GM12878 (cell line): ENCODE results near the gene FAM120B. TPM values are rescaled to one million over a fixed set of nuclear protein-coding genes. Genes with fewer than 3 reads are reported as not detected.

Experiments used
- ATAC-seq: fragments of 200-7000 bp; cut with Tn5 transposase; 3 replicates; pipeline ENCODE4 v1.9.1; 2020; ENCODE audit warnings: mild to moderate bottlenecking, moderate library complexity
- BruUV-seq: library from RNA; stranded (reverse); fragments of 400-500 nt; replicated peaks from 2 replicates; lab custom pipeline; 2021; lab: Mats Ljungman, UMichigan
- CTCF ChIA-PET: fragments of 300-600 bp; sonication (Branson Sonifier 250); formaldehyde crosslinking; extraction: SDS; loops from one replicate; lab custom pipeline; 2021; ENCODE audit warnings: inconsistent platforms; lab: Yijun Ruan, JAX
- POLR2A ChIA-PET: fragments of 350-600 bp; formaldehyde crosslinking; extraction: SDS; loops from one replicate; lab custom pipeline; 2021; ENCODE audit warnings: inconsistent platforms; lab: Charles Lee
- RAD21 ChIA-PET: fragments of 300-600 bp; sonication (Branson Sonifier 250); formaldehyde crosslinking; loops from one replicate; lab custom pipeline; 2023; ENCODE audit warnings: antibody characterized with exemption; ENCODE audit not compliant: unreplicated experiment; lab: Charles Lee
- SMC1A ChIA-PET: fragments of 300-600 bp; sonication (Branson Sonifier 250); formaldehyde crosslinking; loops from one replicate; lab custom pipeline; 2023; ENCODE audit not compliant: unreplicated experiment, uncharacterized antibody; lab: Charles Lee
- DNase-seq: peaks from one replicate; pipeline ENCODE4 v3.0.0-alpha.2; 2011; ENCODE audit warnings: low read depth, low spot score
- FAIRE-seq: peaks from 3 replicates; lab custom pipeline; 2011; peaks lifted over from hg19 to GRCh38; lab: Jason Lieb, UNC
- H2AFZ ChIP-seq: 2 replicates; pipeline ENCODE4 v1.6.0; 2011; ENCODE audit warnings: low read depth, low read length, control low read depth; ENCODE audit not compliant: control insufficient read depth
- H3K27ac ChIP-seq: 2 replicates; pipeline ENCODE4 v1.5.1; 2011; ENCODE audit warnings: control low read depth; ENCODE audit not compliant: control insufficient read depth, insufficient read depth
- H3K27me3 ChIP-seq, 2 experiments: replicated peaks in 1 of 2; 2 replicates each; pipeline versions ENCODE4 v1.6.0 to v1.6.1; 2011; ENCODE audit warnings: low read length in 1 of 2; ENCODE audit not compliant: control insufficient read depth in 2 of 2, insufficient read depth in 2 of 2
- H3K36me3 ChIP-seq, 2 experiments: 2 replicates each; pipeline ENCODE4 v1.5.1; 2011; ENCODE audit warnings: low read length in 1 of 2; ENCODE audit not compliant: control insufficient read depth in 2 of 2, insufficient read depth in 2 of 2
- H3K4me1 ChIP-seq: 2 replicates; pipeline ENCODE4 v1.6.1; 2011; ENCODE audit warnings: mild to moderate bottlenecking, low read length, moderate library complexity, mixed read lengths; ENCODE audit not compliant: control insufficient read depth, insufficient read depth
- H3K4me2 ChIP-seq: 2 replicates; pipeline ENCODE4 v1.6.0; 2011; ENCODE audit warnings: control low read depth; ENCODE audit not compliant: control insufficient read depth, insufficient read depth
- H3K4me3 ChIP-seq: fragments of 200-600 bp; sonication (generic); 2 replicates; pipeline ENCODE4 v1.5.1; 2016
- H3K79me2 ChIP-seq: 2 replicates; pipeline ENCODE4 v1.6.0; 2011; ENCODE audit warnings: low read length; ENCODE audit not compliant: control insufficient read depth, insufficient read depth
- H3K9ac ChIP-seq: 2 replicates; pipeline ENCODE4 v1.8.0; 2011; ENCODE audit warnings: low read length, control low read depth, mixed read lengths; ENCODE audit not compliant: control insufficient read depth, insufficient read depth
- H3K9me3 ChIP-seq: replicated peaks from 3 replicates; pipeline ENCODE4 v1.5.1; 2011; ENCODE audit warnings: mild to moderate bottlenecking, low read length; ENCODE audit not compliant: control insufficient read depth, insufficient read depth
- H4K20me1 ChIP-seq: 2 replicates; pipeline ENCODE4 v1.6.0; 2011; ENCODE audit not compliant: control insufficient read depth, insufficient read depth
- ASH2L ChIP-seq: fragments of 300-600, 200-600 bp; sonication (generic); IDR thresholded peaks from 2 replicates; pipeline ENCODE4 v1.6.1; 2017; ENCODE audit warnings: low read depth, mild to moderate bottlenecking, borderline replicate concordance
- BRCA1 ChIP-seq: IDR thresholded peaks from 2 replicates; pipeline ENCODE4 v1.6.1; 2011; ENCODE audit warnings: low read depth, low read length, improper control_type of control experiment
- CREB1 ChIP-seq: IDR thresholded peaks from 2 replicates; pipeline ENCODE4 v1.6.1; 2012; ENCODE audit warnings: low read depth, mild to moderate bottlenecking, inconsistent platforms
- RBBP5 ChIP-seq: fragments of 200-600 bp; sonication (generic); conservative IDR thresholded peaks from 2 replicates; pipeline ENCODE4 v1.6.1; 2016
- SREBF2 ChIP-seq: IDR thresholded peaks from 2 replicates; pipeline ENCODE4 v1.6.1; 2012; ENCODE audit warnings: mild to moderate bottlenecking, low read length
- TBL1XR1 ChIP-seq: IDR thresholded peaks from 2 replicates; pipeline ENCODE4 v1.6.1; 2012; ENCODE audit warnings: low read depth, low read length, improper control_type of control experiment
- WGBS: methylation state at CpG from one replicate; pipeline ENCODE4 v1.1.6; 2016; ENCODE audit warnings: low lambda C conversion rate; ENCODE audit not compliant: insufficient replicate concordance, insufficient coverage; ENCODE audit errors: missing lambda C conversion rate; 5-methylcytosine and 5-hydroxymethylcytosine counted together
- in situ Hi-C: fragments of 300-500 bp; cut with MboI; formaldehyde crosslinking; loops from 9 replicates; pipeline ENCODE4 v1.14.3; 2018; ENCODE audit warnings: mixed read lengths
- intact Hi-C: fragments of 100-400 bp; cut with micrococcal nuclease; formaldehyde crosslinking; loops from one replicate; pipeline ENCODE4 v1.14.2; 2022; ENCODE audit not compliant: unreplicated experiment
- polyA plus RNA-seq, 11 experiments: library from polyadenylated mRNA; depleted of rRNA in 4 of 11; unstranded in 6 of 11; stranded (reverse) in 5 of 11; fragments of >200 nt; fragmentation: Nextera tagmentation in 4 of 11; fragmentation: Illumina TruSeq in 1 of 11; extraction: Ambion mirVana in 4 of 11; extraction: Trizol in 1 of 11; gene quantifications; 1 replicate in 1 of 11; 2 replicates in 10 of 11; pipeline versions ENCODE4 v1.2.1 to v1.2.3, GENCODE V29; 2011 to 2016; ENCODE audit warnings: inconsistent platforms in 2 of 11, missing spikeins in 2 of 11, low read depth in 1 of 11
- total RNA-seq, 4 experiments: library from RNA; depleted of rRNA in 3 of 4; stranded (reverse); fragments of >200 nt in 3 of 4; fragmentation: Illumina TruSeq in 1 of 4; extraction: Trizol in 1 of 4; gene quantifications; 2 replicates each; pipeline versions ENCODE4 v1.2.1 to v1.2.3, GENCODE V29; 2013 to 2021
- TF ChIP-seq, protein P1 (sequence below): IDR thresholded peaks from 2 replicates; pipeline ENCODE4 v1.6.1; 2012; ENCODE audit warnings: improper control_type of control experiment, low read depth, low read length; ENCODE audit not compliant: insufficient replicate concordance
- TF ChIP-seq, protein P2 (sequence below): IDR thresholded peaks from 2 replicates; pipeline ENCODE4 v1.6.1; 2011; ENCODE audit warnings: low read depth, mild to moderate bottlenecking, low read length, moderate library complexity, borderline replicate concordance; ENCODE audit errors: extremely low read depth
- TF ChIP-seq, protein P3 (sequence below): fragments of 450-650 bp; IDR thresholded peaks from 2 replicates; pipeline ENCODE4 v1.6.1; 2016; ENCODE audit warnings: mild to moderate bottlenecking, moderate library complexity, borderline replicate concordance
- TF ChIP-seq, protein P4 (sequence below): fragments of 450-650 bp; IDR thresholded peaks from 2 replicates; pipeline ENCODE4 v1.6.1; 2017; ENCODE audit warnings: mild to moderate bottlenecking

The FAM120B gene
- total and polyA plus RNA-seq, 10 of the 15 experiments (the other 5 are each of a cell fraction or from before 2014, with no cell fraction given), result 3.3 to 21.6 (median 15.3) TPM

DNA sequence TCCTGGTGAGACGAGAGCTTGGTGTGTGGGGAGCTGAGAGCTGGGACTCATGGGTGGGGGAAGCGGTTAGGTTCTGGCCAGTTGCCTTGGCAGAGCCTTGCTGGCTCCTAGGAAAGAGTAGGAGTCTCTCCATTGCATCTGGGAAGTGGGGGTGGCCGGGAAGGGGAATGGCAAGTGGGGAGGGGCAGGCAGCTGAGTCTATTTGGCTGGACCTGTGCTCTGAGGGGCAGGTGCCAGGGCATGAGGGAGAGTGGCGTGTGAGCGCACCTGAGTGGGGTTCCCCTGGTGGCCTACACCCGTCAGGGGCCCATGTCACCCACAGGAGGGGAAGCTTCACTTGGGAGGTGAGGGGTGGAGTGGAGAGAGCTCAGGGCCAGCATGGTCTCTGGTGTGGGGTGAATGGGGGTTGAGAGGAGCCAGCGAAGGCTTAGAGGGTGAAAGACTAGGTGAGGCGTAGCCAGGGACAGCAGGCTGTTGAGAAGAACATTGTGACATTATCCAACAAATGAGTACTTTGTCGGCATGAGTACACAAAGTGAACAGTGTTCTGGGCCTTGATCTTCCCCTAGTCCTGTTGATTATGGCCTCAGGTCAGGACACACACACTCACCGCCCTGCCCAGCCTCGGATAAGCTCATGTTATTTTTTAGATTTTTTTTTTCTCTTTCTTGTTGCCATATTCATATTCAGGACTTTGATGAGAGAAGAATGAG lies 59.8 kb downstream of the FAM120B start (continued):
- TF ChIP-seq, protein P1, sequence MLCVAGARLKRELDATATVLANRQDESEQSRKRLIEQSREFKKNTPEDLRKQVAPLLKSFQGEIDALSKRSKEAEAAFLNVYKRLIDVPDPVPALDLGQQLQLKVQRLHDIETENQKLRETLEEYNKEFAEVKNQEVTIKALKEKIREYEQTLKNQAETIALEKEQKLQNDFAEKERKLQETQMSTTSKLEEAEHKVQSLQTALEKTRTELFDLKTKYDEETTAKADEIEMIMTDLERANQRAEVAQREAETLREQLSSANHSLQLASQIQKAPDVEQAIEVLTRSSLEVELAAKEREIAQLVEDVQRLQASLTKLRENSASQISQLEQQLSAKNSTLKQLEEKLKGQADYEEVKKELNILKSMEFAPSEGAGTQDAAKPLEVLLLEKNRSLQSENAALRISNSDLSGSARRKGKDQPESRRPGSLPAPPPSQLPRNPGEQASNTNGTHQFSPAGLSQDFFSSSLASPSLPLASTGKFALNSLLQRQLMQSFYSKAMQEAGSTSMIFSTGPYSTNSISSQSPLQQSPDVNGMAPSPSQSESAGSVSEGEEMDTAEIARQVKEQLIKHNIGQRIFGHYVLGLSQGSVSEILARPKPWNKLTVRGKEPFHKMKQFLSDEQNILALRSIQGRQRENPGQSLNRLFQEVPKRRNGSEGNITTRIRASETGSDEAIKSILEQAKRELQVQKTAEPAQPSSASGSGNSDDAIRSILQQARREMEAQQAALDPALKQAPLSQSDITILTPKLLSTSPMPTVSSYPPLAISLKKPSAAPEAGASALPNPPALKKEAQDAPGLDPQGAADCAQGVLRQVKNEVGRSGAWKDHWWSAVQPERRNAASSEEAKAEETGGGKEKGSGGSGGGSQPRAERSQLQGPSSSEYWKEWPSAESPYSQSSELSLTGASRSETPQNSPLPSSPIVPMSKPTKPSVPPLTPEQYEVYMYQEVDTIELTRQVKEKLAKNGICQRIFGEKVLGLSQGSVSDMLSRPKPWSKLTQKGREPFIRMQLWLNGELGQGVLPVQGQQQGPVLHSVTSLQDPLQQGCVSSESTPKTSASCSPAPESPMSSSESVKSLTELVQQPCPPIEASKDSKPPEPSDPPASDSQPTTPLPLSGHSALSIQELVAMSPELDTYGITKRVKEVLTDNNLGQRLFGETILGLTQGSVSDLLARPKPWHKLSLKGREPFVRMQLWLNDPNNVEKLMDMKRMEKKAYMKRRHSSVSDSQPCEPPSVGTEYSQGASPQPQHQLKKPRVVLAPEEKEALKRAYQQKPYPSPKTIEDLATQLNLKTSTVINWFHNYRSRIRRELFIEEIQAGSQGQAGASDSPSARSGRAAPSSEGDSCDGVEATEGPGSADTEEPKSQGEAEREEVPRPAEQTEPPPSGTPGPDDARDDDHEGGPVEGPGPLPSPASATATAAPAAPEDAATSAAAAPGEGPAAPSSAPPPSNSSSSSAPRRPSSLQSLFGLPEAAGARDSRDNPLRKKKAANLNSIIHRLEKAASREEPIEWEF, result no peak
- TF ChIP-seq SREBF2, result no peak
- no peak for TF ChIP-seq BRCA1

DNA sequence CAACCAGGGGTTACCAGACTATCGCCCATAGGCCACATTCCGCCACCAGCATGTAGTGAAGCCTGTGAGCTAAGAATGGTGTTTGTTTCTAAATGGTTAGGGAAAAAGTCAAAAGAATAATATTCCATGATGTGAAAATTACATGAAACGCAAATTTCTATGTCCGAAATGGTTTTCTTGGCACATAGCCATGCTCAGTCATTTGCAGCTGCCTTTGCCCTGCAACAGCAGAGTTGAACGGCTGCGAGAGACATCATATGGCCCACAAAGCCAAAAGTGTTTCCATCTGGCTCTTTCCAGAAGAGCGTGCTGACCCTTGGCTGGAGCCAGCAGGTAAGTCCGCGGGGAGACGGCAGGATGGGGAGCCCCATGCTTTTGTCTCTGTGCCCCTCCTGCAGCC lies 60.7 kb downstream of the FAM120B start:
- H3K4me3 ChIP-seq, result no peak overlapping the region
- no peak overlapping the region for H3K9ac ChIP-seq
- H3K27me3 ChIP-seq, result no peaks in the 10 kb centered on the region
- CTCF ChIA-PET, result interaction anchor here (0.8 to 1.8 kb wide), 2 partner anchors 63 to 150 kb away, joined by 3 to 5 read pairs; no protein-coding TSS in a partner anchor
- no peaks in the 10 kb centered on the region for H3K9me3 ChIP-seq
- H3K27ac ChIP-seq, result no peak overlapping the region
- BruUV-seq, result no TSS peak
- RAD21 ChIA-PET, result no interaction called here
- no peak for FAIRE-seq
- H2AFZ ChIP-seq, result no peak overlapping the region
- no peaks in the 10 kb centered on the region for H3K4me1 ChIP-seq
- intact Hi-C loops, result no loop called here
- H3K79me2 ChIP-seq, result no peaks in the 10 kb centered on the region
- peaks cover 2 to 9% of the 10 kb centered on the region in 2 experiments; a peak in 3 of 4 replicates for H3K36me3 ChIP-seq
- no peak for DNase-seq
- no peak overlapping the region for H3K4me2 ChIP-seq
- POLR2A ChIA-PET, result no interaction called here
- WGBS, result 100% methylated on average over 10 of the region's 10 CpGs
- in situ Hi-C loops, result no loop called here
- H4K20me1 ChIP-seq, result no peaks in the 10 kb centered on the region
- ATAC-seq, result no peak
- SMC1A ChIA-PET, result no interaction called here
- no peak for TF ChIP-seq TBL1XR1
- TF ChIP-seq, protein P2, sequence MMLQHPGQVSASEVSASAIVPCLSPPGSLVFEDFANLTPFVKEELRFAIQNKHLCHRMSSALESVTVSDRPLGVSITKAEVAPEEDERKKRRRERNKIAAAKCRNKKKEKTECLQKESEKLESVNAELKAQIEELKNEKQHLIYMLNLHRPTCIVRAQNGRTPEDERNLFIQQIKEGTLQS, result no peak
- no peak for TF ChIP-seq CREB1
- TF ChIP-seq RBBP5, result no peak
- TF ChIP-seq ASH2L, result no peak
- TF ChIP-seq, protein P3, sequence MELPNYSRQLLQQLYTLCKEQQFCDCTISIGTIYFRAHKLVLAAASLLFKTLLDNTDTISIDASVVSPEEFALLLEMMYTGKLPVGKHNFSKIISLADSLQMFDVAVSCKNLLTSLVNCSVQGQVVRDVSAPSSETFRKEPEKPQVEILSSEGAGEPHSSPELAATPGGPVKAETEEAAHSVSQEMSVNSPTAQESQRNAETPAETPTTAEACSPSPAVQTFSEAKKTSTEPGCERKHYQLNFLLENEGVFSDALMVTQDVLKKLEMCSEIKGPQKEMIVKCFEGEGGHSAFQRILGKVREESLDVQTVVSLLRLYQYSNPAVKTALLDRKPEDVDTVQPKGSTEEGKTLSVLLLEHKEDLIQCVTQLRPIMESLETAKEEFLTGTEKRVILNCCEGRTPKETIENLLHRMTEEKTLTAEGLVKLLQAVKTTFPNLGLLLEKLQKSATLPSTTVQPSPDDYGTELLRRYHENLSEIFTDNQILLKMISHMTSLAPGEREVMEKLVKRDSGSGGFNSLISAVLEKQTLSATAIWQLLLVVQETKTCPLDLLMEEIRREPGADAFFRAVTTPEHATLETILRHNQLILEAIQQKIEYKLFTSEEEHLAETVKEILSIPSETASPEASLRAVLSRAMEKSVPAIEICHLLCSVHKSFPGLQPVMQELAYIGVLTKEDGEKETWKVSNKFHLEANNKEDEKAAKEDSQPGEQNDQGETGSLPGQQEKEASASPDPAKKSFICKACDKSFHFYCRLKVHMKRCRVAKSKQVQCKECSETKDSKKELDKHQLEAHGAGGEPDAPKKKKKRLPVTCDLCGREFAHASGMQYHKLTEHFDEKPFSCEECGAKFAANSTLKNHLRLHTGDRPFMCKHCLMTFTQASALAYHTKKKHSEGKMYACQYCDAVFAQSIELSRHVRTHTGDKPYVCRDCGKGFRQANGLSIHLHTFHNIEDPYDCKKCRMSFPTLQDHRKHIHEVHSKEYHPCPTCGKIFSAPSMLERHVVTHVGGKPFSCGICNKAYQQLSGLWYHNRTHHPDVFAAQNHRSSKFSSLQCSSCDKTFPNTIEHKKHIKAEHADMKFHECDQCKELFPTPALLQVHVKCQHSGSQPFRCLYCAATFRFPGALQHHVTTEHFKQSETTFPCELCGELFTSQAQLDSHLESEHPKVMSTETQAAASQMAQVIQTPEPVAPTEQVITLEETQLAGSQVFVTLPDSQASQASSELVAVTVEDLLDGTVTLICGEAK, result no peak
- TF ChIP-seq, protein P4, sequence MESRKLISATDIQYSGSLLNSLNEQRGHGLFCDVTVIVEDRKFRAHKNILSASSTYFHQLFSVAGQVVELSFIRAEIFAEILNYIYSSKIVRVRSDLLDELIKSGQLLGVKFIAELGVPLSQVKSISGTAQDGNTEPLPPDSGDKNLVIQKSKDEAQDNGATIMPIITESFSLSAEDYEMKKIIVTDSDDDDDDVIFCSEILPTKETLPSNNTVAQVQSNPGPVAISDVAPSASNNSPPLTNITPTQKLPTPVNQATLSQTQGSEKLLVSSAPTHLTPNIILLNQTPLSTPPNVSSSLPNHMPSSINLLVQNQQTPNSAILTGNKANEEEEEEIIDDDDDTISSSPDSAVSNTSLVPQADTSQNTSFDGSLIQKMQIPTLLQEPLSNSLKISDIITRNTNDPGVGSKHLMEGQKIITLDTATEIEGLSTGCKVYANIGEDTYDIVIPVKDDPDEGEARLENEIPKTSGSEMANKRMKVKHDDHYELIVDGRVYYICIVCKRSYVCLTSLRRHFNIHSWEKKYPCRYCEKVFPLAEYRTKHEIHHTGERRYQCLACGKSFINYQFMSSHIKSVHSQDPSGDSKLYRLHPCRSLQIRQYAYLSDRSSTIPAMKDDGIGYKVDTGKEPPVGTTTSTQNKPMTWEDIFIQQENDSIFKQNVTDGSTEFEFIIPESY, result no peak
